Right lobe of liver (tissue), 4 donors: ENCODE data around the gene RASAL1.

ENCODE experiments used
- CTCF ChIP-seq, 4 donors: fragments of 200-600 bp in 3 of 4; fragments of 450-650 bp in 1 of 4; IDR thresholded peaks; one replicate each; pipeline versions ENCODE4 v1.5.1 to v1.8.0; 2016 to 2022; ENCODE audit warnings: antibody characterized with exemption in 4 of 4, mild to moderate bottlenecking in 2 of 4
- POLR2A ChIP-seq: fragments of 450-650 bp; IDR thresholded peaks from one replicate; pipeline ENCODE4 v1.6.1; 2017; ENCODE audit warnings: antibody characterized with exemption, mild to moderate bottlenecking
- donor health status: DM: no; HTN: no; CAD: no.
- donor health status: DM: no; HTN: no; CAD: no.
- donor health status: DM: no; HTN: yes; CAD: no.

GRCh38 chr12:113058553-113058952, 77.0 kb downstream of the RASAL1 start:
- TF ChIP-seq CTCF (IDR thresholded peaks at IDR 0.05), result no peak
- TF ChIP-seq POLR2A, result no peak
